Hepatocyte (in vitro differentiated cells): Measurements from ENCODE around the gene CHMP5.

ENCODE experiments used
- EZH2 ChIP-seq: fragments of 200-600 bp; sonication (generic); IDR thresholded peaks from 2 replicates; pipeline ENCODE4 v1.6.1; 2016; ENCODE audit warnings: antibody characterized with exemption, mild to moderate bottlenecking, borderline replicate concordance
- EZH2phosphoT487 ChIP-seq: fragments of 200-600 bp; sonication (generic); IDR thresholded peaks from one replicate; pipeline ENCODE4 v1.6.1; 2018; ENCODE audit warnings: antibody characterized with exemption, mild to moderate bottlenecking, low read depth, moderate library complexity; ENCODE audit not compliant: unreplicated experiment, severe bottlenecking
- TF ChIP-seq, protein P1 (sequence below): fragments of 200-600 bp; sonication (generic); IDR thresholded peaks from 2 replicates; pipeline ENCODE4 v1.5.1; 2016; ENCODE audit warnings: antibody characterized with exemption, mild to moderate bottlenecking; ENCODE audit not compliant: poor library complexity

DNA sequence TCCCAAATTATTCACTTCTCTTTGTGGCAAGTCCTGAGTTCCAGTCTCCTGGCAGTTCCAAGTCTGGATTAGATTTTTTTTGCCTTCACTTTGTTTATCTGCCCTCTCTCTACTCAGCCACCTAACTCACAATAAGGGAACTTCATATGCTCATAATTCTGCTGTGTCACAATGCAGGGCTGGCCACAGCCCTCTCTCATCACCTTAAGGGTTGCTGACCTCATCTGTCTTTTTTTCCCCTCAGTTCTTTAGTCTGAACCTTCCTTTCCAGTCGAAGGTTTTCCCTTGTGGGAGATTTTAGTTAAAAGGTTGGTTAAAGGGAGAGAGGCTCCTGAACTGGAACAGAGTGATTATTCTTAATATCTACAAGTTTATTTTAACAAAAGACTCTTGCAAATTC lies 4.5 kb upstream of the CHMP5 start:
- TF ChIP-seq, protein P1, sequence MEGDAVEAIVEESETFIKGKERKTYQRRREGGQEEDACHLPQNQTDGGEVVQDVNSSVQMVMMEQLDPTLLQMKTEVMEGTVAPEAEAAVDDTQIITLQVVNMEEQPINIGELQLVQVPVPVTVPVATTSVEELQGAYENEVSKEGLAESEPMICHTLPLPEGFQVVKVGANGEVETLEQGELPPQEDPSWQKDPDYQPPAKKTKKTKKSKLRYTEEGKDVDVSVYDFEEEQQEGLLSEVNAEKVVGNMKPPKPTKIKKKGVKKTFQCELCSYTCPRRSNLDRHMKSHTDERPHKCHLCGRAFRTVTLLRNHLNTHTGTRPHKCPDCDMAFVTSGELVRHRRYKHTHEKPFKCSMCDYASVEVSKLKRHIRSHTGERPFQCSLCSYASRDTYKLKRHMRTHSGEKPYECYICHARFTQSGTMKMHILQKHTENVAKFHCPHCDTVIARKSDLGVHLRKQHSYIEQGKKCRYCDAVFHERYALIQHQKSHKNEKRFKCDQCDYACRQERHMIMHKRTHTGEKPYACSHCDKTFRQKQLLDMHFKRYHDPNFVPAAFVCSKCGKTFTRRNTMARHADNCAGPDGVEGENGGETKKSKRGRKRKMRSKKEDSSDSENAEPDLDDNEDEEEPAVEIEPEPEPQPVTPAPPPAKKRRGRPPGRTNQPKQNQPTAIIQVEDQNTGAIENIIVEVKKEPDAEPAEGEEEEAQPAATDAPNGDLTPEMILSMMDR: no peak
- no peak for TF ChIP-seq EZH2phosphoT487
- TF ChIP-seq EZH2: no peak
